Adrenal gland (tissue), 5 donors: Measurements from ENCODE around the gene STEAP1B.

Source experiments
- CTCF ChIP-seq, 6 experiments: fragments of 450-650 bp in 4 of 6; fragments of 200-600 bp in 2 of 6; sonication (generic) in 1 of 6; IDR thresholded peaks; 1 replicate in 5 of 6; 2 replicates in 1 of 6; pipeline versions ENCODE4 v1.5.1 to v1.8.0; 2016 to 2021; ENCODE audit warnings: antibody characterized with exemption in 6 of 6, mild to moderate bottlenecking in 2 of 6, moderate library complexity in 1 of 6
- POLR2A ChIP-seq, 2 donors: fragments of 450-650 bp; IDR thresholded peaks; one replicate each; pipeline ENCODE4 v1.6.1; 2017; ENCODE audit warnings: antibody characterized with exemption in 2 of 2, mild to moderate bottlenecking in 2 of 2, moderate library complexity in 1 of 2
- donor health status: DM: no; HTN: no; CAD: no.

- TF ChIP-seq CTCF (IDR thresholded peaks at IDR 0.05), result no peak
- no peak for TF ChIP-seq POLR2A (IDR thresholded peaks at IDR 0.05)
These were observed 13.4 kb downstream of the STEAP1B start for GRCh38 chr7:22486597-22486996.
